HepG2 (cell line): ENCODE measurements around the gene KATNB1.

Experiments used
- ATM ChIP-seq: fragments of 450-650 bp; IDR thresholded peaks from 2 replicates; pipeline ENCODE4 v1.7.1; 2017; ENCODE audit warnings: mild to moderate bottlenecking, borderline replicate concordance
- ESRRA ChIP-seq: sonication (generic); formaldehyde crosslinking; IDR thresholded peaks from 2 replicates; pipeline ENCODE4 v1.5.1; 2020; ENCODE audit warnings: mild to moderate bottlenecking, low read depth, missing genetic modification reagents
- RBFOX2 ChIP-seq: fragments of 200-400 bp; formaldehyde crosslinking; IDR thresholded peaks from 2 replicates; pipeline ENCODE4 v1.6.1; 2017; ENCODE audit warnings: low read depth, mild to moderate bottlenecking, low read length
- TF ChIP-seq, protein P1 (sequence below): sonication (generic); formaldehyde crosslinking; IDR thresholded peaks from 2 replicates; pipeline ENCODE4 v1.5.1; 2020; ENCODE audit warnings: mild to moderate bottlenecking, missing genetic modification reagents, moderate library complexity

DNA sequence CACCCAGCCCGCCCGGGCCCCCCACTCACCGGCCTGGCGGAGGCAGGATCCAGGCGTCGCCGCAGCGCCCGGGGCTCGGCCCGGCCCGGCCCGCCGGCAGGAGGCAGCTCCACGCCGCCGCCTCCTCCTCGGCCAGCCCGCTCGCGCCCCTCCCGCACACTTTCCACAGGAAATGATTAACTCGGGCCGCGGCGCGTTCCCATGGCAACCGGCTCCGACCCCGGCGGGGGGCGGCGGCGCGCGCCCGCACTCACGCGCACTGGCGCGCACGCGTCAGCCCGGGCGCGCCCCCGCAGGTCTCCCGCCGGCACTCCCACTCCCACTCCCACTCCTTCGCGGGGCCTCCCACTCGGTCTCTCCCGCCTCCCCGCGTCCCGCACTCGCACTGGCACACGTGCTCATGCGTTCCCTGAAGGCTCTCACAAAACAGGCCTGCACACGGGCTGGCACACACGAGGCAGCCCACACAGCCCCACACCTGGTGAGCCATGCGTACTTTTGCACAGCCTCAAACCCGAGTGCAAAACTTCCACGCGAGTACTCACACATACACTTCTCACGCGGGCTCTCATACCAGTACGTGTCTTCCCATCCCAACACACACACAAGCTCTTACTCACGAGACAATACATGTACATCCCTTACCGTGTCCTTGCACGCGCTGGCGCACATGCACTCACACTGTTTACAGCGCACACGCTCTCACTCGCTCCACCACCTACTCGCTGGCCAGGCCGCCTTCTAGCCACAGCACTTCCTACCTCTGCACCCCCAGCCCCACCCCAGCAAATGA, 67.0 kb downstream of the KATNB1 start, which contains the start of gene KIFC3:
- TF ChIP-seq ATM (no peak), ESRRA (no peak; the same call in 1 of the 2 replicates), RBFOX2 (peak; percentile 83)
- TF ChIP-seq, protein P1, sequence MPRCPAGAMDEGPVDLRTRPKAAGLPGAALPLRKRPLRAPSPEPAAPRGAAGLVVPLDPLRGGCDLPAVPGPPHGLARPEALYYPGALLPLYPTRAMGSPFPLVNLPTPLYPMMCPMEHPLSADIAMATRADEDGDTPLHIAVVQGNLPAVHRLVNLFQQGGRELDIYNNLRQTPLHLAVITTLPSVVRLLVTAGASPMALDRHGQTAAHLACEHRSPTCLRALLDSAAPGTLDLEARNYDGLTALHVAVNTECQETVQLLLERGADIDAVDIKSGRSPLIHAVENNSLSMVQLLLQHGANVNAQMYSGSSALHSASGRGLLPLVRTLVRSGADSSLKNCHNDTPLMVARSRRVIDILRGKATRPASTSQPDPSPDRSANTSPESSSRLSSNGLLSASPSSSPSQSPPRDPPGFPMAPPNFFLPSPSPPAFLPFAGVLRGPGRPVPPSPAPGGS (CRISPR knock-in tag): peak; percentile 91
